GM18858 (cell line): Measurements from ENCODE around the gene MTMR6.
"Not testable (repeated sequence)": the region's sequence is repeated elsewhere in the genome, so short reads cannot be mapped to it uniquely, and the experiment has no call there.

ENCODE experiments used
- ATAC-seq: cut with Tn5 transposase; IDR thresholded peaks from one replicate; pipeline ENCODE4 v1.9.1; 2021; ENCODE audit not compliant: unreplicated experiment

The MTMR6 gene

DNA sequence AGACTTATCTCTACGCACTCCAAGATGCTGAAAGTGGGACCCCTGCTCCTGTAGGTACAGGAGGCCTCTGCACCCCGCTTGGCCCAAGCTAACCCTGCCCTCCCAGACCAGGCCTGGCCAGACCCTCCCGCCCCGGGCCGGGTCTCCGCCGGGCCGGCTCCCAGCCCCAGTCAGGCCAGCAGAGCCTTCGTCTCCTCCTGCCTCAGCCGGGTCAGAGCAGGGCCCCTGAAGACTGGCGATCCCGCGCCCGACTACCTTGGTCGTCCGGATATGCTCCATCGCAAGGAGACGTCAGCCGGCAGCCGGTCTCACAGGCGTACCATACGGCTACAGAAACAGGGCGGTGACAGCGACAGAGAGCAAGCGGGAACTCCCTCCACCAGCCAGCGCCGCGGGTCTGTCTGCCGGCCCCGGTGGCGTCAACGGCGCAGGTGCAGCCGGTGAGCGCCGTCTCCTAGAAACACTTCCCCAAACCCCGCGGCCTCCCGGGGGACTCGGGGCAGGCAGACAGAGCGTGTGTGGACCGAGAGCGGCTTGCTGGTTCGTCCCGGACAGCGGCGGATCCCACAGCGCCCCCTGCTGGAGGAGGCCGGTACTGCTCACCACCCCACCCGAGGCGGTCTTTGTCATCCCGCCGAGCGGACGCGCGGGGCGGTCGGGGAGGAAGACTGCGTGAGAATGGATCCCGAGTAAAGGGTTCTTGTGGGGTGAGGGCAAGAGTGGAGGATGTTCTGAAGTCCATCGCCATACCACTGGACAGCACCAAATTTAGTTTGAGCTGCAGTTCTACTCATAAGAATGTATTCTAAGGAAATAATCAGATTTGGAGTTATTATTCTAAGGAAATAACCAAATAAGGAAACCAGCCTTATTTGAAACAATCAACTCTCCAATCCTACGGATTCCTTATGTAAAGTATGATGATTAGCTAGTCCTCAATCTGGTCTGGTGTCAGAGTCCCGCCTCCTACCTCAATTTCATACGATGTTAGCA, at the start of gene MTMR6:
Gene MTMR6 (minus strand): TSS at position 520 of the 993 bp plus-strand sequence. CDS start 241 bp downstream, at position 279.
- ATAC-seq, result peak; percentile 94

DNA sequence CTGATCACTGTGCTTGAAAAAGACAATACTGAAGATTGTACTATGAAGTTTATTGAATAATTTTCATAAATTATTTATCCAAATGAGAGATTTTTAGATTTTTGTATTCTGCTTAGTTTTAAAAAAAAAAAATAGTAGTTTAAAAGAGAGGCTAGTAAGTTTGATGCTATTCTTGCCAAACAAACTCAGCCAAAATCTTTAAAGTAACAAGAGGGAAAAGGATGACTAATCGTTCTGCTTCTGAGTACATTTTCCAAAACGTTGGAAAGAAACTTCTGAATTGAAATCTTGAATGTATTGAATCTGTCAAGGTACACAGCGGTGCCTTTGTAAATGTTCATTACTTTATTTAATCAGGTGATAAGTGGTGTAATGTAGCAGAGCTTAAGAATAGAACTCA, 48.6 kb upstream of the MTMR6 start:
- no peak for ATAC-seq

DNA sequence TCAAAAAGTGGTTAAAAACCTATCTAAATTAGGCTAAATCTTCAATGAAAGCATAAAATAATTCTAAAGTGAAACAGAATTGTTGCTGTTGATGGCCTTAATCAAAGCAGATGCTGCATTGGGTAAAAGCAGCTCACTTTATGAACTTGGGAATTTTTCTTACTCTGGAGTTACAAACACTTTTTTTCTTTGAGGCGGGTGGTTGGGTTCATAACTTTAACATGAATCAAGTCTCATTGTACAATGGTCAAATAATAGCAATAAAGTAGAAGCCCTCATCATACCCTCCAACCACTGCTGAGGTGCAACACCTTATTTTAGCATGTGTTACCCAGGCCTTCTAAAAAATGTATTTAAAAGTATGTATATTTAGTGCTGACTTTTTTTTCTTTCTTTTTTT, 43.3 kb upstream of the MTMR6 start:
- ATAC-seq, result no peak

GRCh38 chr13:25329706-25330105, 42.4 kb upstream of the MTMR6 start:
- ATAC-seq, result no peak

- ATAC-seq, result no peak
Measured at GRCh38 chr13:25324100-25324499, 36.8 kb upstream of the MTMR6 start.

GRCh38 chr13:25319771-25320170, 32.5 kb upstream of the MTMR6 start:
- no peak for ATAC-seq

- ATAC-seq, result not testable (repeated sequence)
Measured at GRCh38 chr13:25318946-25319345, 31.7 kb upstream of the MTMR6 start.

GRCh38 chr13:25310891-25311290, 23.6 kb upstream of the MTMR6 start:
- no peak for ATAC-seq

- ATAC-seq, result no peak
Measured at GRCh38 chr13:25306671-25307464, 19.6 kb upstream of the MTMR6 start.

DNA sequence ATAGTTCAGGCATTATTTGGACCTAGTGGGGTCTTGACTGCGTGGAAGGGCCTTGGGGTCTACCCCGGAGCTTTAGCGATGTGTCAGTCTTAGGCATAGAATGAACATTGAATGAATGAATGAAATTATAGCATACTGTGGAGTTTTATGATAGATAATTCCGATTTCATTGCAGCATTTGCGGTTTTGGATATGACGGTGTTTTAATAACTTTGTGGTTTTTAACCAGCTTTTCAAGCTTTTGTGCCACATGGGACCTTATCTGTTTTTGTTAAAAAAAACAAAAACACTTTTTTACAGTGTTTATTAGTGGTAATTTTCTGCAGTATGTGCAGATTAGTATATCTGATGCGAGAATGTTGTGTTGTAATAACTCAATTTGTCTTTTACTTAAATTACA, 14.8 kb upstream of the MTMR6 start:
- ATAC-seq, result no peak

- peak; percentile 96 for ATAC-seq
Measured at GRCh38 chr13:25301347-25302113, 14.2 kb upstream of the MTMR6 start, which contains the start of gene NUP58. NUP58 (plus strand) TSS chr13:25301625; CDS start chr13:25301774, 149 bp downstream.

GRCh38 chr13:25300861-25301346, 13.6 kb upstream of the MTMR6 start:
- ATAC-seq, result peak; percentile 10

- ATAC-seq, result no peak
Measured at GRCh38 chr13:25295701-25296100, 8.4 kb upstream of the MTMR6 start.

DNA sequence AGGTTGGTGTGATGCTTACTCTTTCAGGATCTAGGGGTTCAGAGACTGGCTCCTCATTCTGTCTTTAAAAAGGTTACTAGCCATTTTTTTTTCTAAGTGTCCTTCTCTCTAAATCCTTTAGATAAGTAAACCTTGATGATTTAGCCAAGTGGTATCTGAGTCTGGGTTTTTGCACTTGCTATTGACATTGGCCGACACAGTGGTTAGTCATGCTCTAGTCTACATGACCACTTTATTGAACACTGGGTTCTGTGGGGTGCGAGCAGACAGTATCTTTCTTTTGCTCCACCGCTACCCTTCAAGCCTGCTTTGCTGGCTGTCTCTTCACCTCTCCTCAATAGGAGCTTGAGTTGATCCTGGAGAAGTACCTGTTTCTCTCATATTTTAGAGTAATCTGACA, 7.9 kb upstream of the MTMR6 start:
- ATAC-seq, result no peak

- no peak for ATAC-seq
Measured at GRCh38 chr13:25292301-25292700, 5.0 kb upstream of the MTMR6 start.

GRCh38 chr13:25291691-25292090, 4.4 kb upstream of the MTMR6 start:
- no peak for ATAC-seq

DNA sequence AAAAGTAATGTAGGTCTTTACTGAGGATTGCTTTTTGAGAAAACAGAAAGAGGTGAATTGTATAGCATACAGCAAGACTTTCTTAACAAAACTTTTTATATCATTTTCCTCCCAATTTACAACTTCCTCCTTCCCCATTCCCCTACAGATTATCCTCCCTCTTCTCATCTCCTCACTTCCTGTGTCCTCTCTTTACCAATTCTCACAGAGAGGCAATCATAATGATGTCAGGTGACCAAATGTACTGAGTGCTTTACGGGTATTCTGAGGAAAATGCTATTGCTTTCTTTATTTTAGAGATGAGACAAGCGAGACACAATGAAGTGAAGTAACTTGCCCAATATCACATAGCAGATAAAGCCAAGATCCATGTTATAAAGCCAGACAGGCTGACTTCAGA, 1.7 kb upstream of the MTMR6 start:
- no peak for ATAC-seq

GRCh38 chr13:25286308-25286968, 850 bp downstream of the MTMR6 start:
- no peak for ATAC-seq

GRCh38 chr13:25281935-25282332, 5.4 kb downstream of the MTMR6 start:
- peak; percentile 27 for ATAC-seq
